Breast epithelium (tissue), 4 donors: ENCODE results near the gene ABL1. TPM values are rescaled to one million over a fixed set of nuclear protein-coding genes. Genes with fewer than 3 reads are reported as not detected.

Experiments used
- DNase-seq, 2 donors: peaks; one replicate each; pipeline ENCODE4 v3.0.0-alpha.2; 2019; ENCODE audit warnings: low spot score in 2 of 2
- H3K27ac ChIP-seq, 2 donors: fragments of 200-600 bp; sonication (generic) in 1 of 2; one replicate each; pipeline ENCODE4 v1.5.1; 2016 to 2019; ENCODE audit warnings: mild to moderate bottlenecking in 1 of 2
- H3K27me3 ChIP-seq, 2 donors: fragments of 200-600 bp; sonication (generic) in 1 of 2; one replicate each; pipeline versions ENCODE4 v1.5.1 to v1.6.0; 2017 to 2019; ENCODE audit warnings: control low read depth in 1 of 2, mild to moderate bottlenecking in 1 of 2
- H3K36me3 ChIP-seq: fragments of 200-600 bp; one replicate; pipeline ENCODE4 v1.5.1; 2019
- H3K4me1 ChIP-seq, 2 donors: fragments of 200-600 bp; sonication (generic); one replicate each; pipeline ENCODE4 v1.5.1; 2016 to 2019; ENCODE audit warnings: control low read depth in 1 of 2
- H3K4me3 ChIP-seq, 3 donors: fragments of 200-600 bp; sonication (generic); 1 replicate in 2 of 3; 2 replicates in 1 of 3; pipeline ENCODE4 v1.5.1; 2016 to 2019; ENCODE audit warnings: mild to moderate bottlenecking in 3 of 3, moderate library complexity in 2 of 3
- H3K9me3 ChIP-seq, 2 donors: fragments of 200-600 bp; sonication (generic) in 1 of 2; one replicate each; pipeline ENCODE4 v1.5.1; 2016 to 2019; ENCODE audit warnings: control low read depth in 1 of 2
- CTCF ChIP-seq, 3 donors: fragments of 450-650 bp; IDR thresholded peaks; one replicate each; pipeline ENCODE4 v1.5.1; 2016 to 2017; ENCODE audit warnings: antibody characterized with exemption in 3 of 3, mild to moderate bottlenecking in 3 of 3, moderate library complexity in 3 of 3
- POLR2A ChIP-seq: fragments of 450-650 bp; IDR thresholded peaks from one replicate; pipeline ENCODE4 v1.6.1; 2016; ENCODE audit warnings: antibody characterized with exemption, mild to moderate bottlenecking, moderate library complexity
- POLR2AphosphoS5 ChIP-seq, 3 donors: sonication (generic); formaldehyde crosslinking; IDR thresholded peaks; one replicate each; pipeline ENCODE4 v1.6.1; 2017; ENCODE audit warnings: antibody characterized with exemption in 3 of 3
- intact Hi-C: fragments of 100-400 bp; cut with DNase I; formaldehyde crosslinking; loops from one replicate; pipeline ENCODE4 v1.15.1; 2023; ENCODE audit warnings: low total_unique reads
- total RNA-seq, 3 donors: library from RNA; depleted of rRNA; stranded (reverse); fragments of >200 nt; gene quantifications; one replicate each; pipeline ENCODE4 v1.1.0, GENCODE V29; 2016

Gene ABL1
- total RNA-seq, 3 donors from 2014 or later = 43.6 to 72.8 (median 67.4) TPM

- intact Hi-C loops = no loop called here
- no peak for DNase-seq
- no peak overlapping the region for H3K27ac ChIP-seq
- H3K27me3 ChIP-seq = no peaks in the 10 kb centered on the region
- H3K4me1 ChIP-seq = no peaks in the 10 kb centered on the region
- TF ChIP-seq POLR2AphosphoS5 (IDR thresholded peaks at IDR 0.05) (no peak), CTCF (IDR thresholded peaks at IDR 0.05) (no peak), POLR2A (no peak)
- no peak overlapping the region for H3K4me3 ChIP-seq
- no peaks in the 10 kb centered on the region for H3K36me3 ChIP-seq
- H3K9me3 ChIP-seq = no peaks in the 10 kb centered on the region
Observed at GRCh38 chr9:130805510-130806326, 29.3 kb upstream of the ABL1 start.

GRCh38 chr9:130806327-130806716 lies 28.7 kb upstream of the ABL1 start:
- TF ChIP-seq POLR2AphosphoS5 (IDR thresholded peaks at IDR 0.05) (no peak), POLR2A (no peak), CTCF (IDR thresholded peaks at IDR 0.05) (no peak)
- H3K27ac ChIP-seq = no peak overlapping the region
- intact Hi-C loops = no loop called here
- no peaks in the 10 kb centered on the region for H3K4me1 ChIP-seq
- DNase-seq = no peak
- no peaks in the 10 kb centered on the region for H3K9me3 ChIP-seq
- no peaks in the 10 kb centered on the region for H3K27me3 ChIP-seq
- H3K36me3 ChIP-seq = no peaks in the 10 kb centered on the region
- no peak overlapping the region for H3K4me3 ChIP-seq

GRCh38 chr9:130810609-130811136 lies 24.4 kb upstream of the ABL1 start:
- Histone ChIP-seq H3K36me3 (no peaks in the 10 kb centered on the region), H3K27me3 (no peaks in the 10 kb centered on the region), H3K27ac (no peak overlapping the region), H3K4me1 (no peaks in the 10 kb centered on the region), H3K4me3 (no peak overlapping the region), H3K9me3 (no peaks in the 10 kb centered on the region)
- DNase-seq = no peak
- intact Hi-C loops = no loop called here
- no peak for TF ChIP-seq POLR2AphosphoS5 (IDR thresholded peaks at IDR 0.05)
- no peak for TF ChIP-seq CTCF (IDR thresholded peaks at IDR 0.05)
- TF ChIP-seq POLR2A = no peak

GRCh38 chr9:130815242-130815808 lies 19.7 kb upstream of the ABL1 start:
- H3K9me3 ChIP-seq = peaks cover 0 to 10% of the 10 kb centered on the region in 2 donors
- no peak overlapping the region for H3K4me3 ChIP-seq
- intact Hi-C loops = loop anchor here (5.0 kb wide), 1 partner anchor 678 kb away; no protein-coding TSS in a partner anchor
- H3K36me3 ChIP-seq = no peaks in the 10 kb centered on the region
- H3K4me1 ChIP-seq = no peaks in the 10 kb centered on the region
- H3K27ac ChIP-seq = peak overlapping the region in 1 of 2 donors; percentile 19
- no peak for DNase-seq
- no peaks in the 10 kb centered on the region for H3K27me3 ChIP-seq
- TF ChIP-seq POLR2AphosphoS5 (IDR thresholded peaks at IDR 0.05) (no peak), POLR2A (no peak), CTCF (IDR thresholded peaks at IDR 0.05) (no peak)

- Histone ChIP-seq H3K27me3 (no peaks in the 10 kb centered on the region), H3K36me3 (no peaks in the 10 kb centered on the region), H3K9me3 (peaks cover 0 to 10% of the 10 kb centered on the region in 2 donors), H3K27ac (no peak overlapping the region), H3K4me1 (no peaks in the 10 kb centered on the region), H3K4me3 (no peak overlapping the region)
- intact Hi-C loops = loop anchor here (5.0 kb wide), 1 partner anchor 681 kb away; no protein-coding TSS in a partner anchor
- TF ChIP-seq POLR2A = no peak
- no peak for TF ChIP-seq POLR2AphosphoS5 (IDR thresholded peaks at IDR 0.05)
- no peak for TF ChIP-seq CTCF (IDR thresholded peaks at IDR 0.05)
- DNase-seq = no peak
Observed at GRCh38 chr9:130817914-130818313, 17.1 kb upstream of the ABL1 start.
